CD4-positive, CD25-positive, alpha-beta regulatory T cell (primary cell): ENCODE results near the gene REEP5. TPM values are rescaled to one million over a fixed set of nuclear protein-coding genes. Genes with fewer than 3 reads are reported as not detected.
"Not testable (repeated sequence)": the region's sequence is repeated elsewhere in the genome, so short reads cannot be mapped to it uniquely, and the experiment has no call there.

Experiments
- ATAC-seq, 2 donors: fragments of 150-1000 bp; cut with Tn5 transposase; one replicate each; pipeline ENCODE4 v1.10.0; 2021; ENCODE audit warnings: low read depth in 2 of 2, moderate number of reproducible peaks in 2 of 2, moderate library complexity in 1 of 2
- DNase-seq, 3 donors: peaks; one replicate each; pipeline versions ENCODE4 v3.0.0 to v3.0.0-alpha.2; 2012 to 2022; ENCODE audit warnings: mixed read lengths in 1 of 3
- H3K27ac ChIP-seq: one replicate; pipeline ENCODE4 v1.7.0; 2013; ENCODE audit warnings: mild to moderate bottlenecking, low read length; ENCODE audit not compliant: insufficient read depth, poor library complexity, severe bottlenecking
- H3K27me3 ChIP-seq: one replicate; pipeline ENCODE4 v1.7.0; 2013; ENCODE audit warnings: low read length; ENCODE audit not compliant: control insufficient read depth, insufficient read depth
- H3K36me3 ChIP-seq: one replicate; pipeline ENCODE4 v1.7.0; 2013; ENCODE audit warnings: mild to moderate bottlenecking, low read length, moderate library complexity; ENCODE audit not compliant: control insufficient read depth, insufficient read depth
- H3K4me1 ChIP-seq: 2 replicates; pipeline ENCODE4 v1.7.0; 2013; ENCODE audit warnings: mild to moderate bottlenecking, low read length; ENCODE audit not compliant: insufficient read depth, control insufficient read depth, poor library complexity, severe bottlenecking
- H3K4me3 ChIP-seq: one replicate; pipeline ENCODE4 v1.7.0; 2013; ENCODE audit warnings: low read depth, mild to moderate bottlenecking, low read length, moderate library complexity
- H3K9me3 ChIP-seq, 2 experiments: 1 replicate in 1 of 2; 2 replicates in 1 of 2; pipeline ENCODE4 v1.7.0; 2013; ENCODE audit warnings: low read length in 2 of 2, mild to moderate bottlenecking in 1 of 2, moderate library complexity in 1 of 2; ENCODE audit not compliant: control insufficient read depth in 2 of 2
- H3K27ac Mint-ChIP-seq, 3 donors: one replicate each; pipeline ENCODE4 v1.8.0; 2020 to 2022; ENCODE audit warnings: mild to moderate bottlenecking in 3 of 3, mixed read lengths in 3 of 3, moderate library complexity in 2 of 3
- H3K27me3 Mint-ChIP-seq: one replicate; pipeline ENCODE4 v1.8.0; 2022; ENCODE audit warnings: mild to moderate bottlenecking, mixed read lengths
- H3K36me3 Mint-ChIP-seq: one replicate; pipeline ENCODE4 v1.8.0; 2020; ENCODE audit warnings: mixed read lengths
- H3K4me1 Mint-ChIP-seq, 4 donors: one replicate each; pipeline ENCODE4 v1.8.0; 2020 to 2022; ENCODE audit warnings: mixed read lengths in 4 of 4, mild to moderate bottlenecking in 1 of 4
- H3K4me3 Mint-ChIP-seq, 4 donors: one replicate each; pipeline ENCODE4 v1.8.0; 2020 to 2022; ENCODE audit warnings: mild to moderate bottlenecking in 4 of 4, mixed read lengths in 4 of 4, moderate library complexity in 3 of 4
- H3K9me3 Mint-ChIP-seq, 7 donors: one replicate each; pipeline ENCODE4 v1.8.0; 2020 to 2022; ENCODE audit warnings: mixed read lengths in 7 of 7, mild to moderate bottlenecking in 3 of 7, moderate library complexity in 2 of 7
- polyA plus RNA-seq, 4 donors: library from polyadenylated mRNA; unstranded; fragments of 300-500 nt; fragmentation: Illumina TruSeq; gene quantifications; one replicate each; pipeline ENCODE4 v1.2.3, GENCODE V29; 2021
- total RNA-seq: library from RNA; stranded (reverse); gene quantifications from one replicate; pipeline ENCODE4 v1.2.3, GENCODE V29; 2022

The REEP5 gene
- total and polyA plus RNA-seq, 5 donors from 2014 or later = 45.6 to 170 (median 83.4) TPM

- Histone ChIP-seq H3K4me1 (no peaks in the 10 kb centered on the region), H3K27me3 (no peaks in the 10 kb centered on the region), H3K4me3 (no peak overlapping the region), H3K36me3 (peaks cover 44% of the 10 kb centered on the region), H3K9me3 (no peaks in the 10 kb centered on the region), H3K27ac (no peak overlapping the region)
- Mint-ChIP-seq H3K4me3 (no peak overlapping the region), H3K27me3 (no peaks in the 10 kb centered on the region), H3K27ac (peak overlapping the region in 1 of 3 donors; percentile 48), H3K36me3 (peaks cover 29% of the 10 kb centered on the region), H3K9me3 (no peaks in the 10 kb centered on the region), H3K4me1 (peaks cover 22 to 55% (median 37%) of the 10 kb centered on the region in 4 donors)
- no peak for ATAC-seq
- DNase-seq = no peak
Observed at GRCh38 chr5:112902561-112902960, 19.5 kb downstream of the REEP5 start.

DNA sequence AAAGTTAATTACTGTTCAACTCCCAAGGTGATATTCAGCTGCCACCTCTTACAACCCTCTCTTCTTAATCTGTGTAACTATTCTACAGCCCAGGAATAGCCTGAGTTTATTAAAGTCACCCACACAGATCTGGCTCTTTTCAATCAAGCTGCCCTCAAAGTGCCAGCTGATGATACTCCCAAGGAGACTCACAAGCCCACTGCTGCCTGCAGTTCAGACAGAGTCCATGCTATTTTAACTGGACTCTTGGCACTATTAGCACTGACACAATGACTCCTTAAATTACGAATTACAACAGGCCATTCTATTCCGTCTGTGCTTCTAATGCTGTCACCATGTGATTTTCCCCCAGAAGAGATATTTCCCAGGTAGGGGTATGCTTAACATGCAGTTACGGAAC is 26.3 kb downstream of the REEP5 start:
- H3K4me3 ChIP-seq = no peak overlapping the region
- Mint-ChIP-seq H3K27me3 (no peaks in the 10 kb centered on the region), H3K4me1 (peaks cover 22 to 38% (median 31%) of the 10 kb centered on the region in 4 donors), H3K27ac (peak overlapping the region in 1 of 3 donors; percentile 75), H3K9me3 (no peaks in the 10 kb centered on the region), H3K4me3 (no peak overlapping the region), H3K36me3 (peaks cover 34% of the 10 kb centered on the region)
- no peak for ATAC-seq
- H3K27ac ChIP-seq = no peak overlapping the region
- H3K9me3 ChIP-seq = no peaks in the 10 kb centered on the region
- peaks cover 38% of the 10 kb centered on the region for H3K36me3 ChIP-seq
- no peaks in the 10 kb centered on the region for H3K27me3 ChIP-seq
- peaks cover 6% of the 10 kb centered on the region for H3K4me1 ChIP-seq
- DNase-seq = no peak

- H3K9me3 Mint-ChIP-seq = no peaks in the 10 kb centered on the region
- H3K36me3 Mint-ChIP-seq = peaks cover 28% of the 10 kb centered on the region
- peaks cover 10% of the 10 kb centered on the region for H3K4me1 ChIP-seq
- ATAC-seq (no peak), DNase-seq (no peak)
- no peak overlapping the region for H3K4me3 Mint-ChIP-seq
- H3K9me3 ChIP-seq = no peaks in the 10 kb centered on the region
- peaks cover 29% of the 10 kb centered on the region for H3K36me3 ChIP-seq
- no peak overlapping the region for H3K27ac Mint-ChIP-seq
- no peaks in the 10 kb centered on the region for H3K27me3 ChIP-seq
- H3K4me3 ChIP-seq = no peak overlapping the region
- H3K27me3 Mint-ChIP-seq = no peaks in the 10 kb centered on the region
- no peak overlapping the region for H3K27ac ChIP-seq
- H3K4me1 Mint-ChIP-seq = peaks cover 27 to 44% (median 36%) of the 10 kb centered on the region in 4 donors
Observed at GRCh38 chr5:112892776-112893175, 29.3 kb downstream of the REEP5 start.

GRCh38 chr5:112892066-112892465 is 30.0 kb downstream of the REEP5 start:
- peaks cover 29% of the 10 kb centered on the region for H3K36me3 ChIP-seq
- not testable (repeated sequence) for H3K4me3 Mint-ChIP-seq, H3K9me3 Mint-ChIP-seq, H3K9me3 ChIP-seq, DNase-seq, ATAC-seq, H3K27me3 Mint-ChIP-seq, H3K4me3 ChIP-seq, H3K27me3 ChIP-seq, H3K27ac ChIP-seq
- peak overlapping the region in 2 of 3 donors; percentile 2 to 85 for H3K27ac Mint-ChIP-seq
- H3K36me3 Mint-ChIP-seq = peaks cover 30% of the 10 kb centered on the region
- H3K4me1 Mint-ChIP-seq = peaks cover 31 to 46% (median 38%) of the 10 kb centered on the region in 4 donors
- peaks cover 17% of the 10 kb centered on the region for H3K4me1 ChIP-seq

DNA sequence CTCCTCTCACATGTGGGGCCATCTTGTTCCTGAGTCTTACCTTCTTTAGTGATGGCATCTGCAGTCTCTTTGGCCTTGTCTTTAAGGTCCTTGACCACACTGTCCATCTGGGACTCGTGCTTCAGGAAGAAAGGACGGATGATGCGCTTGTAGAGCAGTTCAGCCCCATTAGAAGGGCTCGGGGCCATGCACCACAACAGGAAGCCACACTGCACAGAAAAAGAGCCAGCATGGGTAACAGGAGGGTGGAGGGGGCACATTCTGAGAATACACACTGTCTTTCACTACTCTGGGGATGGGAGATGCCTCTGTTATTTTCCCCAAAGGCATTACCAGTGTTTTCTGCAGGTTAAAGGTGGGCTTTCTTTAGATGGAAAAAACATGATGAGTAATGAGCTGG is 35.1 kb downstream of the REEP5 start:
- Mint-ChIP-seq H3K9me3 (no peaks in the 10 kb centered on the region), H3K36me3 (peaks cover 34% of the 10 kb centered on the region), H3K4me3 (peak overlapping the region in 3 of 4 donors; percentile 69 to 79 (median 75)), H3K4me1 (peaks cover 17 to 47% (median 32%) of the 10 kb centered on the region in 4 donors), H3K27ac (peak overlapping the region; percentile 91 to 96 (median 92)), H3K27me3 (no peaks in the 10 kb centered on the region)
- H3K9me3 ChIP-seq = no peaks in the 10 kb centered on the region
- H3K4me3 ChIP-seq = peak overlapping the region; percentile 23
- H3K27me3 ChIP-seq = no peaks in the 10 kb centered on the region
- peaks cover 18% of the 10 kb centered on the region for H3K4me1 ChIP-seq
- peaks cover 43% of the 10 kb centered on the region for H3K36me3 ChIP-seq
- H3K27ac ChIP-seq = peak overlapping the region; percentile 60
- ATAC-seq (peak; percentile 96), DNase-seq (peak in 2 of 3 donors; percentile 3 to 87)

- Histone ChIP-seq H3K27ac (no peak overlapping the region), H3K9me3 (no peaks in the 10 kb centered on the region), H3K4me1 (peaks cover 22% of the 10 kb centered on the region), H3K36me3 (peaks cover 57% of the 10 kb centered on the region), H3K4me3 (no peak overlapping the region), H3K27me3 (no peaks in the 10 kb centered on the region)
- Mint-ChIP-seq H3K4me3 (no peak overlapping the region), H3K9me3 (no peaks in the 10 kb centered on the region), H3K36me3 (peaks cover 31% of the 10 kb centered on the region), H3K27ac (peak overlapping the region in 2 of 3 donors; percentile 6 to 78), H3K27me3 (no peaks in the 10 kb centered on the region), H3K4me1 (peaks cover 21 to 41% (median 33%) of the 10 kb centered on the region in 4 donors)
- ATAC-seq (no peak), DNase-seq (no peak)
Observed at GRCh38 chr5:112885001-112885400, 37.0 kb downstream of the REEP5 start.

DNA sequence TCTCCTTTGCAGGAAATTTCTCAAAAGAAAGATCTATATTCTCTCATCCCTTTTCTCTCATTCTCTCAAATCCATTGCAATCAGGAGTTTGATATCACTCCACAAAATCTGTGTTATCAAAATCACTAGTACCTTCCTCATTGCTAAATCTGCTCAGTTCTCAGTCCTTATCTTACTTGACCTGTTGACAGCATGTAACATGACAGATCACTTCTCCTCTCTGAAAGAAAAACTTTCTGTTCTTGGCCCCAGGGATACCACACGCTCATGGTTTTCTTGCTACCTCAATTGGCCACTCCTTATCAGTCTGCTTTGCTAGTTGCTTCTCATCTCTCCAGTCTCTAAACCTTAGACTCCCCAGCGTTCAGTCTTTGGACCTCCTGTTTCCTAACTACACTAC is 38.8 kb downstream of the REEP5 start:
- Histone ChIP-seq H3K27ac (peak overlapping the region; percentile 37), H3K27me3 (no peaks in the 10 kb centered on the region), H3K4me3 (no peak overlapping the region), H3K36me3 (peaks cover 58% of the 10 kb centered on the region), H3K9me3 (no peaks in the 10 kb centered on the region), H3K4me1 (peaks cover 40% of the 10 kb centered on the region)
- no peaks in the 10 kb centered on the region for H3K9me3 Mint-ChIP-seq
- no peak overlapping the region for H3K27ac Mint-ChIP-seq
- no peak for DNase-seq
- no peak for ATAC-seq
- H3K4me1 Mint-ChIP-seq = peaks cover 16 to 40% (median 35%) of the 10 kb centered on the region in 4 donors
- H3K36me3 Mint-ChIP-seq = peaks cover 32% of the 10 kb centered on the region
- no peaks in the 10 kb centered on the region for H3K27me3 Mint-ChIP-seq
- H3K4me3 Mint-ChIP-seq = no peak overlapping the region

DNA sequence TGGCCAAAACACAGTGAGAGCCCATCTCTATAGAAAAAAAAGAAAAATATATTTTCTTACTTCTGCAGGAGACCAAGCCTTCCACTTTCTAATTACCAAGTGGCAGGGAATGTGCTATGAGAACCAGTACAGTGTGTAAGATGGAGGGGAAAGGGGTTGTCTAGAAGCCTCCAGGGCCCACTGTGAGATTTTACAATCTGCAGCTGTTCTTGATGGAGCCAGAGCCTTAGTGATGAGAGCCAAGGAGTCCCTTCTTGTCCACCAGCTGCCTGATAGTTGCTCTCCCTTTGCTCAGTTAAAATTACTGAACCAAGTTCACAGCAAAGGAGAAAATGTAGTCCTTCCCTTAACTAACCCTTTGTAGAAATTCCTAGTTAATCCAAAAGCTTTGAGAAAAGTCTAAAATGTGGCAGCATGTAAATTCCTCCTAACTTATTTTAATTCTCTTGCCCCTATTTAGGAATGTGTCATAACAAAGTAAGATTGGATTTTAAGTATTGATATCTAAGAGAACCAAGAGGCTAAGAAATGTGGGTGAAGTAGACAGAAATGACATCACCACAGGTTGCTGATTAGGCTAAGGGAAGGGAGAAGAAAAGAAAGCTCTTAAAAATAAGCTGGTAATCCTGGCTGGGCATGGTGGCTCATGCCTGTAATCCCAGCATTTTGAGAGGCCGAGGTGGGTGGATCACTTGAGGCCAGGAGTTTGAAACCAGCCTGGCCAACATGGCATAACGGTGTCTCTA is 41.6 kb downstream of the REEP5 start:
- Histone ChIP-seq H3K4me1 (peaks cover 30% of the 10 kb centered on the region), H3K27ac (peak overlapping the region; percentile 44), H3K9me3 (no peaks in the 10 kb centered on the region), H3K4me3 (no peak overlapping the region), H3K27me3 (no peaks in the 10 kb centered on the region), H3K36me3 (peaks cover 66% of the 10 kb centered on the region)
- no peaks in the 10 kb centered on the region for H3K27me3 Mint-ChIP-seq
- ATAC-seq (no peak), DNase-seq (no peak)
- peaks cover 22% of the 10 kb centered on the region for H3K36me3 Mint-ChIP-seq
- peaks cover 17 to 29% (median 27%) of the 10 kb centered on the region in 4 donors for H3K4me1 Mint-ChIP-seq
- no peaks in the 10 kb centered on the region for H3K9me3 Mint-ChIP-seq
- peak overlapping the region in 1 of 4 donors; percentile 62 for H3K4me3 Mint-ChIP-seq
- peak overlapping the region in 1 of 3 donors; percentile 91 for H3K27ac Mint-ChIP-seq
